Choroid plexus epithelial cell (primary cell): Measurements from ENCODE around the gene SIAH1.
"Not testable (repeated sequence)": the region's sequence is repeated elsewhere in the genome, so short reads cannot be mapped to it uniquely, and the experiment has no call there.

Source experiments
- DNase-seq: peaks from one replicate; pipeline ENCODE4 v3.0.0-alpha.2; 2010; ENCODE audit warnings: low read depth
- H3K4me3 ChIP-seq: 2 replicates; pipeline ENCODE4 v1.5.1; 2011; ENCODE audit warnings: low read depth, mild to moderate bottlenecking, control low read depth, low read length, moderate library complexity
- CTCF ChIP-seq: conservative IDR thresholded peaks from 2 replicates; pipeline ENCODE4 v1.5.1; 2011; ENCODE audit warnings: low read depth, mild to moderate bottlenecking, control low read depth, inconsistent platforms, low read length, moderate library complexity

The SIAH1 gene

GRCh38 chr16:48371393-48371780 lies 13.8 kb downstream of the SIAH1 start:
- DNase-seq: peak; percentile 45

GRCh38 chr16:48370668-48371392 lies 14.4 kb downstream of the SIAH1 start:
- not testable (repeated sequence) for H3K4me3 ChIP-seq, DNase-seq

More at GRCh38 chr16:48371393-48371780, 13.8 kb downstream of the SIAH1 start:
- H3K4me3 ChIP-seq: no peak overlapping the region
- no peak for TF ChIP-seq CTCF

GRCh38 chr16:48370229-48370628 lies 15.0 kb downstream of the SIAH1 start:
- H3K4me3 ChIP-seq: no peak overlapping the region
- no peak for DNase-seq
- no peak for TF ChIP-seq CTCF

GRCh38 chr16:48369765-48370164 lies 15.4 kb downstream of the SIAH1 start:
- TF ChIP-seq CTCF: no peak
- no peak overlapping the region for H3K4me3 ChIP-seq
- no peak for DNase-seq

- no peak for DNase-seq
- no peak for TF ChIP-seq CTCF
- H3K4me3 ChIP-seq: no peak overlapping the region
Measured at GRCh38 chr16:48367441-48368049, 17.7 kb downstream of the SIAH1 start.

GRCh38 chr16:48366165-48367093 lies 18.8 kb downstream of the SIAH1 start:
- DNase-seq: peak; percentile 92
- TF ChIP-seq CTCF: no peak

GRCh38 chr16:48365601-48366164 lies 19.5 kb downstream of the SIAH1 start:
- peak; percentile 87 for DNase-seq
- TF ChIP-seq CTCF: peak; percentile 20
- H3K4me3 ChIP-seq: peak overlapping the region; percentile 63

More at GRCh38 chr16:48366165-48367093, 18.8 kb downstream of the SIAH1 start:
- peak overlapping the region; percentile 63 for H3K4me3 ChIP-seq
